Globus pallidus (tissue), 1 donor: ENCODE measurements around the gene CALM1.
"Not testable (repeated sequence)": the region's sequence is repeated elsewhere in the genome, so short reads cannot be mapped to it uniquely, and the experiment has no call there.

Source experiments
- DNase-seq: peaks from one replicate; pipeline ENCODE4 v3.0.0-alpha.2; 2015; ENCODE audit warnings: low spot score

CALM1 gene

DNA sequence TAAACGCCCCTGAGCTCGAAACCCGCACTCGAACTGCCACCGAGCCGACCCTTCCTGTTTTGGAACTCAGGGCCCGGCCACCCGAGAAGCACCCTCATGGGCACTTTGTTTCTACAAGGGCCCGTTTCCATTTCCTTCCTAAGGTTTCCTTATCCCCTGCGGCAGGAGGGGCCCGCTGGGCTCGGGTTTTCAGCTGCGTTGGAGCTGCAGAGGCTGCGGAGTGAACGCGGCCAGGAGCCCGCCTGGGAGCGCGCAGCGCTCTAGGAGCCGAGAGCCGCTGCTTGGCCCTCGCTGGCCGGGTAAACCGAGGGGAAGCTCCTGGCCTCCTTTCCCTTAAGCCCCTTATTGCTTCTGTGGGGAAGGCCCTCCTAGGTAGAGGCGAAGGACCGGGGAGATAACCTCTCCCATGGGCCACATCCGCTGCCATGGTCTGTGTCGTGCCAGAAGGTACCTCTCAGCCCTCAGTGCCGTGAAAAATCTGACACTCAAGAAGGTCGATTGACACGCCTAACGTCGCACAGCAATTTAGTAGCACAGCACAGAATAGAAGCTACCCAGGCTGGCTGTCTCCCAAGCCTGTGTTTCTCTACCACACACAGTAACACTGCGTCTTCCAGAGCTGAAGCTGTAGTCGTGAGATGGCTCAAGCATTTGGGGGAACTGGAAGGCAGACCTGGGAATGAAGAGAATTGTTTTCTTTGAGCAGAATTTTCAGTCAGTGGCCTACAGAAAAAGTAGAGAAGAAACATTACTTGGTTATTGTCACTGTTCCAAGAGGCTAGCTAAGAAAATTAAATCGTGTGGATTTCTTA is 12.9 kb upstream of the CALM1 start:
- DNase-seq, result peak; percentile 74

DNA sequence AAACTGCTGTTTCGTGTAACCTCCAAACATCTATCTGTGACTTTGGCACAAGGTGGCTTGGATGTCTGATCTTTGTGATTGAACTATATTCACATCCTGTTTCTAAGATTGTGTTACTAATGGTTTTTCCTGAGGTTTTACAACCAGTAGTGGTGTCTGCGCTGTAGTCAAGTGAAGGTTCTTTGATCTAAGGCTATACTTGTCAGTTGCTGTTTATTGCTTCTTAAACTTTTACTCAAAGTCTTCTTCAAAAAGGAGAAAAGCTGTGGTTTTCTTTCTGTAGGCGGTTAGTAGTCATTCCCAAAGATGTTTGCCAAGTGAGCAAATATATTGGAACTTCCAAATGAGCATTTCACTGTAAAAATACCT is 12.3 kb upstream of the CALM1 start:
- no peak for DNase-seq

DNA sequence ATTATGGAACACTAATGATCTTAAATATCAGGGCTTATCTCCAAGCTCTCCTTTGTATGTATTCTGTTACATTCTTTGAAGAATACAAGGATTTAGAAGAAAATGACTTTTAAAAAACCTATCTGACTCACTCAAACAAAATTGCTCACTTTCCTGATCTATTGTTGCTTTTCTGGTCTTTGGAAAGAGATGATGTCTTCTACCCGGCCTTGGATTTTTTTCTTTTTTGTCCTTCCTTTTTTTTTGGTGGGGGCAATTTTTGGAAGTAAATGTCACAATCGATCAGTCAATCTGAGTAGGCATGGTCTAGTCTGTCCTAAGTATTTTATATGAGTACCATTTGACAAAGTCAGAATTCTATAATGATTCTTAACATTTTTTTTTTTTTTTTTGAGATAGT is 10.5 kb upstream of the CALM1 start:
- no peak for DNase-seq

DNA sequence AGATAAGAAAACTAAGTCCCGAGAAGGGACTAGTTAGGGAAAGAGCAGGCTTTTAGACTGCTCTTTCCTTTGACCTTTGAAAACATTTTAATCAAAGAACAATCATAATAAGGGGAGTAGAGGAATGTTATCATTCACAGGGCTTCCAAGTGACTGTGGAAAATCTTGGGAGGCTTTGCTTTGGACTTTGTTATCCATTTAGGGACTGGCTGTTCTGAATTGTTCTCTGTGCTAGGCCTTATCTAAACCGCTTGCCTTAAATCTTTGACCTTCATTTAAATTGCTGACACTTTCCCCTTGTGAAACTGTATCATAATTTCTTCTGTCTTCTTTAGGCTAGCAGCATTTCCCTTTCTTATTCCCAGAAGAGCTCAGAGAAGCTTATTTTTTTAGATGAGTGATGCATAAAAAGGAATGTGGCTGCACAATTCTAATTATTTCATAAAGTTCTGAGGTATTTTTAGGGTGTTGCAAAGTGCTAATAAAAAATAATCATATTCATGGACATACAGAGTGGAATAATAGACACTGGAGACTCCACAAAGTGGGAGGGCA is 9.5 kb upstream of the CALM1 start:
- DNase-seq, result no peak

DNA sequence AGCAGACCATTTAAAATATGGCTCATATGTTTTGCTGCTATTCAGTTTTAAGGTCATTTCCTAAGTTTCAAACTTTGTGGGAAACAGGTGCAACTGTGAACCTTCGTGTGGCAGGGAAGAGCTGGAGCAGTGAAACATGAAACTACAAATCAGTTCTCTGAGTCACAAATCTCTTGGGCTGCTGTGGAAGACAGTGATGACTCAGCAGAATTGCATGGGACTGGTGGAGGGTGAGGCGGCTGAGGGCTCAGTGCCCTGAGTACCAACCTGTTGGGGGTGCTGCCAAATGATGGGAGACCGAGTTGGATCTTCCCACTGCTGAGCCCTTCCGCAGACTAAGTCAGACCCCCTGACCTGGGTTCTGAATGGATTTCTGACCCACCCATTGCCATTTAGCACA is 8.4 kb upstream of the CALM1 start:
- DNase-seq, result no peak

DNA sequence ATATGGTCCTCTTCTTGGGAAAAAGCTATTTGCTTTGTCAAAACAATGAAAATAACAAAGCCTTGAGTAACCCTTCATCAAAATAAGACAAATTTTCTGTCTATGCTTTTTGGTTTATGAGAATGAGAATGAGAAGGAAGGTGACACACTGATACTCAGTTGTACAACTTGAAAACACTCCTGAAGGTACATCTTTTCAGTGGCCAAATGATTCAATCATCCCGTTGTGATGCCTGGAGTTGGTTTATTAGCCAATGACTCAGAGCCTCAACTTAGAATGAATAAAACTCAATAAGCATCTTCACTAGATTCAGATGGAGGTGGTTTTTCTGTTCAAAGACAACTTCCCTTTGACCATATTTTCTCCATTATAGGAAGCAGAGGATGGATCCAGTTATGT is 7.8 kb upstream of the CALM1 start:
- DNase-seq, result no peak

DNA sequence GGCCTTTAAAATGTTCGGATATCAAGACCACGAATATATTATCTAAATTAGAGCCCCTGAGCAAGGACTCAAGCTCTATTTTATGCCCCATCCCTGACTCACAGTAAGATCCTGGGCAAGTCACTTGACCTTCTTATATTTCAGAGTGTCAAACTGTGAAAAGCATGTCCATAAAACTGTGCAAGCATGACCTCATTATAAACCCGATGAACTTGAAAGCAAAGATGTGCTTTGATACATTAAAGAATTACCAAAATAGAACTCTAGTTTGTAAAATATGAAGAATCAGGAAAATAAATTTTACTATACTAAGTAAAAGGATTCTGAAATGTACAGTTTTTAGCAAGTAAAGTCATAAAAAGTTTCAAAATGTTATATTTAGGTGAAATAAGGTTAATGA is 2.9 kb upstream of the CALM1 start:
- no peak for DNase-seq

DNA sequence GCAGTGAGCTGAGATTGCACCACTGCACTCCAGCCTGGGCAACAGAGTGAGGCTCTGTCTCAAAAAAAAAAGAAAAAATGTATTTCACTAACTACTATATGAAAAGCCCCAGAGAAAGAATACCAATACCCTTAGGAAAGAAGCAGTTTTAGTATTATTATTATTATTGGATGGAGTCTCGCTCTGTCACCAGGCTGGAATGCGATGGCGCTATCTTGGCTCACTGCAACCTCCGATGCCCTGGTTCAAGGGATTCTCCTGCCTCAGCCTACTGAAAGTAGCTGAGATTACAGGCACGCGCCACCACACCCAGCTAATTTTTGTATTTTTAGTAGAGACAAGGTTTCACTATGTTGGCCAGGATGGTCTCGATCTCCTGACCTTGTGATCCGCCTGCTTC is 2.0 kb upstream of the CALM1 start:
- DNase-seq, result not testable (repeated sequence)

DNA sequence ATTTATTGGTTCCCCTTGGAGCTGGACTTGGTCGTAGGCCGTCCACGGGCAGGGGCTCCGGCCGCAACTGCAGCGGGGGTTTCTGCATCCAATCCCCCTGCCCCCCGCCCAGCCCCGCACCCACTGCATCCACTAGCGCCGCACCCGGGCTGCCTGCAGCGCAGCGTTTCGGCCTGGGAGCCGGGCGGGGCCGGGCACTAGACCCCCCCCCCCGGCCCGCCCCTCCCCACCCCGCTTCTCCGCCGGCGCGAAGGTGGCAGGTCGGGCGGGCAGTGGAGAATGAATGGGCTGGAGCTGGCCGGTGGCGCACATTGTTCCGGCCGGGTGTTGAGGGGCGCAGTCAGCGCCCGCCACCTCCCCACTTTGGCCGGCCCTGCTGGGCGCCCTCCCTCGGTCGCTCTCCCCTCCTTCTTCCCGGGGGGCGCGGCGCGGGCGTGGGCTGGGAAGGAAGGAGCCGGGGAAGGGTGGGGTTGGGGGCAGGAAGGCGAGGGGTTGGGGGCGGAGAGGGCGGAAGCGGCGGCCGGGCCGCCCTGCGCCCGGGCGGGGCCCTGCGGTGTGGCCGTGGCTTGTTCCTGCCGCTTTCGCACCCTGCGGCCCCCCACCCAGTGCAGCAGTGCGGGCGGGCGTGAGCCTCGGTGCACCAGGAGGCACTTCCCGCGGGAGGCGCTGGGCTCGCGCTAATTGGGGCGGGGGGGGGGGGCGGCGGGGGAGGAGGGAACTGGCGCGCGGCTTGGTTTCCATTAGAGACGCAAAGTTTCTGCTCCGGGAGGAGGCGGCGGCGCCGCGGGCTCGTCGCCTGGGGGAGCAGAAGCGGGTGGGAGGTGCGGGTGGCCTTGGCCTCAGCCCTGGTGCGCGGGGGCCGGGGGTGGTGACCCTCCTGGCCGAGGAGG is 841 bp downstream of the CALM1 start:
- DNase-seq, result peak; percentile 62

DNA sequence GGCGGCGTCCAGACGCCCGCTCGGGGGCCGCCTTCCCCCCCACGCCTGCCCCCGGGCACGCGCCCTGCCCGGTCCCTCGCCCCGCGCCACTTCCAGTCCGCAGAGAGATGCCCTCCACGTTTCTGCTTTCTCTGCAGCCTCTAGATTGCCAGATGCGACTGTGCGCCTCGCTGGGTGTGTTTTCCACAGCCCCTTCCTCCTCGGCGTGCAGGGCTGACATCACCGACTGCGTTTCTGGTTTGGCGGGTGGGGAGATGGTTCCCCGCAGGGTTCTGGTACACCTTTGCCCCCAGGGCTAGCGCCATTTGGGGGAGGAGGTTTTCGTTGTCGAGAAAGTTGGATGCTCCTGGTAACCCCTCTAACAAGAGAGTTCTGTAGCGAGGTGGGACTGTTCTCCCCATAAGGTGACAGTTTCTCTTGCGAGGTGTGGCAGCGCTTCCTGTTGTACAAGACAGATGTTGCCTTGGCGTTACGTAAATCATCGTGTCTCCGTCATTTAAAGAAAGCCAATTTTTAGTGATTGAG is 1.5 kb downstream of the CALM1 start:
- peak; percentile 57 for DNase-seq

DNA sequence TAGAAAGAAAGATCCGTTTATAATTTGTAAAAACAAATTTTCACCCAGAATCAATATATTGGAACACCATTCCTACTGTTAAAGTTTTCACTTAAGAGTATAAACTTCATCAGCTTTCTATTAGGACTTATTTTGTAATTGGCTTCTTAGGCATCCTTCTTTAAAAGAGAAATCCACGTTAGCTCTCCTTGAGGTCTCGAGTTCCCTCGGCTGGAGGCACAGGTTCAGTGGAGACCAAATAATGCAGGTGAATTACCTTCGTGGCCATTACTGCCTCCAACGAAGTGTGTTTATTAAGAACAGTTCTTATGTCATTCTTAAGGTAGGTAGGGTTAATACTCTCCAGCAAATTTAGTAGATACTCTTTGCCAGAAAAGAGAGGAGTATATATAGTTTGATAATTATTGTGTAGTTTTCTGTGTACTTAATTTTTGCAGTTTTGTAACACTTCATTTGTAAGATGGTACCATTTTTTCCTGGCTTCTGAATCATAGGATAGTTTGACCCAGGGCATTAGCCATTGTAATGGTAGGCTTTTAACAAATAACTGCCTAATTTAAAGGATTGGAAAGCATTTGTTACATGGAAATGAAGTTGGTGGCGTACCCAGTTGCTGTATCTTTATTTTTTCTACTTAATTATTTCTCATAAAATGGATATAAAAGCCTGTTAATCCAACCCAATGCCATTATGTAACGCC is 2.2 kb downstream of the CALM1 start:
- no peak for DNase-seq

DNA sequence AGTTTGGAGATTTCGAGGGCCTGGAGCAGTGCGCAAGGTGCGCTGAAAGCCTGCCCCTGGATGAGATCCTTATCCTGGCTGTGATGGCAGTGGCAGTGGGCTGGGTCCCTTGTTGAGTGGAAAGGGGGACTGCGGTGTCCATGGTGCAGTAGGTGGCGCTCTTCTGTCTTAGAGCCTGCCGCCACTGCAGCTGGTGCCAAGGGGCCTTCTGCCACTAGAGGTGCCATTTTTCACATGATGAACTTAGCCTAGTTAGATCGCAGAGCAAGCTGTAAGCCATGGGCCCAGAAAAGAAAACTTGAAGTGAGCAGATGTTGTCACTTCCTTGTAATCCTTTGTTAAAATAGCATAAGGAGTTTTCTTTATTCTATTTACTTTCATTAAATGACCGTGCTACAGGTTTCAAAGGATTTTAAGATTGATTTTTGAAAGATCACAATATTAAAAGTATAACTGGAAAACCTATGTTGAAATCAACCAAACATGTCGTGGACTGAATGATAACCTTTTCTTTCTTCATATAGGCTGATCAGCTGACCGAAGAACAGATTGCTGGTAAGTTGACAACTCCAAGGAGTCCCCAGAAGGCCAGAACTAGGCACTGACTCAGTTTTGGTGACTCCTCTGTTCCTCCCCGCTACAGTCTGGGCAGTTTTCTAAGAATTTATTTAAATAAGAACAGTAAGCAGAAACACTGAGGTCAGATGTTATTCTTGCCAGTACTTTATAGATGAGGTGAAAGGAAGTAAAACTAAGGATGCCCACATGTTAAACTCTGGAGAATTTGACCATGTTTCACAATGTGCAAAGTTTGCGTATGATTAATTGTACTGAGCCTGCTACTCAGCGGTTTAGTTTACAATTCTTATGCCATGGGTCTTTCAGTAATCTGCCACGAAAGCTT is 3.0 kb downstream of the CALM1 start:
- peak; percentile 96 for DNase-seq

DNA sequence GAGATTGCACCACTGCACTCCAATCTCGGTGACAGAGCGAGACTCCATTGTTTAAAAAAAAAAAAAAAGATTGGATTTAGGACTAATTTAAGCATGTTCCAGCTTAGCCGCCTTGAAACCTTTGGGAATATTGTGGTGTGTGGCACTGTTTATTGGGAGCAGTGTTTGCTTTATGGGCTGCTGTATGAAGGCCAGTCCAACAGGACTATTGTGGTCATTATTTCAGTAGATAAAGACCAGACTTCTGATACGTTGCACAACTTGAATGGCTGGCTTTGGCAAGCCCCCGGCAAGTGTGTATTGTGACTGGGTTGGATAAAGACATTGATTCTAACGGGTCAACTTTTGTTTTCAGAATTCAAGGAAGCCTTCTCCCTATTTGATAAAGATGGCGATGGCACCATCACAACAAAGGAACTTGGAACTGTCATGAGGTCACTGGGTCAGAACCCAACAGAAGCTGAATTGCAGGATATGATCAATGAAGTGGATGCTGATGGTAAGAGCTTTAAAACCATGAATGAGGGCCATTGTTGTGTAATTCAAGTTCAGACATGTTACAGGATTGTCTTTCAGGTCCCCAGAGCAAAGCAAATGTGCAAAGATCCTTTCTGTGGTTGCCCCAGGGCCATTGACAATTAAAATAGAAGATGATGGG is 4.2 kb downstream of the CALM1 start:
- no peak for DNase-seq

DNA sequence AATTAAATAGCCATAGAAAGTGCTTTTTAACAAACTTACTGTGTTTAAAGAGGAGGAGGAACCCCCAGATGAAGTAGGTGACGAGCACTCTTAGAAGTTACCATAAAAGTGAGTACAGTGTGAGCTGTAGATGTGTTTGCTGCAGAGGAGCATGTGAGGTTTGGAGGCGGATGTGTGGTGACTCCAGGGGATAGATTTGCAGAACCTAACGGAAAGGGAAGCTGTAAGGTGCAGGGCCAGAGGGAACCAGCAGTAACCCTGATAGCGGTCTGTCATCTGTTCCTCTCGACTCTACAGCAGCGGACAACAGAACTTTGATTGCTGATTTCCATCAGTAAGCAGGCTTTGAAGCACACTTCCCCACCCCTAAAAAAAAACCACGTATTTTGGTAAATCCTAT is 5.2 kb downstream of the CALM1 start:
- no peak for DNase-seq

DNA sequence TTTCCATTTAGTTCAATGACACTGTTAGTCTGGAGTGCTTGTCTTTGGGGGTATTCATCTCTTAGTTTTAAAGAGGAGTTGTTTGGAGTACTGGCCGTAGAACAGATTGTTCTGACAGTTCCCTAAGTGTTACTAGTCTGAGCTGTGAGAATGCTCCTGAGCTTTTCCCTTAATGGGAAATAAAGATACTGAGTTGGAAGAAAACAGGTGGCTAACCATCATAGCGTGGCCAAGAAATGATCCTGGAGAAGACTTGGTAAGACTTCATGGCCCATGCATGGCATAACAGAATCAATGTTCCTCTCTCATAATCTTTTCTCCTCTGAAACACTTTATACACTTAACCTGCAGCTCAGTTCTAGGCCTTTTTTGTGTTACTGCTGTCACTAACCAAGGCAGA is 6.2 kb downstream of the CALM1 start:
- no peak for DNase-seq

DNA sequence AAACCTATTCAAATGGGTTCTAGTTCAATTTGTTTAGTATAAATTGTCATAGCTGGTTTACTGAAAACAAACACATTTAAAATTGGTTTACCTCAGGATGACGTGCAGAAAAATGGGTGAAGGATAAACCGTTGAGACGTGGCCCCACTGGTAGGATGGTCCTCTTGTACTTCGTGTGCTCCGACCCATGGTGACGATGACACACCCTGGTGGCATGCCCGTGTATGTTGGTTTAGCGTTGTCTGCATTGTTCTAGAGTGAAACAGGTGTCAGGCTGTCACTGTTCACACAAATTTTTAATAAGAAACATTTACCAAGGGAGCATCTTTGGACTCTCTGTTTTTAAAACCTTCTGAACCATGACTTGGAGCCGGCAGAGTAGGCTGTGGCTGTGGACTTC is 8.3 kb downstream of the CALM1 start:
- no peak for DNase-seq

DNA sequence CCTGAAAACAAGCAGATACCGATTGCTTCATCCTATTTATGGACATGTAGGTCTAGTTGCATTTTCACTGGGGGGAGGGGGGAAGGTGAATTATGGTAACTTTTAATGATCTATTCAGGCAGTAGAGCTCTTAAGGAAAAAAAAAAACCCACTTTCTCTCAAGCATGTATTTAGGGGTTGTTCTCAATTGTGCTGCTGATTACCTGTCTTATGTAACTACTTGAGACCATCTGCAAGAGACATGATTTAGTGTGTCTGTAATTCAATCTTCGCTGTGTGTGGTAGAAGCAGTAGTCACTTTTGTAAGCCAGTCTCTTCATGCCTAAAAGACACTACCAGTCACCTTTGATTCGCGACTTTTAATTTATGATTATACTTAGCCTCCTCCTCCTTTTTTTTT is 8.9 kb downstream of the CALM1 start:
- DNase-seq, result no peak

DNA sequence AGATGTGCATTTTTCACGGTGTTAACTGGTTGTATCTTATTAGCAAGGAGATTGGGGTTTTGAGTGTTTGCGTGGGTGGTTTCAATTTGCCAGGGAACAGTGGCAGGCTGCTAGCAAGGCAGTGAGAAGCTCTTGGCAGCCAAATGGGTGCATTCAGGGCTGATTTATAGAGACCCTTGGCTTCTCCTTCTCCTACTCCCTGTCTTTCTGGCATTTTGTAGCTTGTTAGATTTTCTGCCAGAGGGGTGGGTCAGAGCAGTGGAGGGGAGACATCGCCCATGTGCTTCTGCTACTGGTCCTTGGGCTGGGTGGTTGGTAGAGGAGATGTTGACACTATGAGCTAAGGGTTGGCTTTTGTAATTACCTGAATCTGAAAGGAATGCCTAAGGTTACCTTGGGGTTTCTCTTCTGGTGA is 9.6 kb downstream of the CALM1 start:
- DNase-seq, result no peak

DNA sequence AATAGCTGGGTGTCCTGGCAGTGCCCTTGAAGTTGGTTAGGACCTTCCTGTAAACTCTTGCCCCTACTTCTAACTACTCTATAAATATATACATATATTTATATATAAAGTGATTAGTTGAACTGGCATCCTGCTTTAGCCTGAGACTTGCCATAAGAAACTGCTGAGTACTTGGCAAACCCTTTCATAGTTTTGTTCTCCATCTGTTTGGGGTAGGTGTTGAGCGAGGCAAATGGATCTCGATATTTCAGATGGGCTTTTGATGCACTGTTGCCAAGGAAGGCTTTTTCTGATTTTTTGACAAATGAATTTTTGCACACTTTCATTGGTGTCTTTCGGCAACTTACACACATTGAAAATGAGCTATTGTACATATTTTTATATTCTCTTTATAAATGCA is 10.4 kb downstream of the CALM1 start:
- DNase-seq, result no peak

DNA sequence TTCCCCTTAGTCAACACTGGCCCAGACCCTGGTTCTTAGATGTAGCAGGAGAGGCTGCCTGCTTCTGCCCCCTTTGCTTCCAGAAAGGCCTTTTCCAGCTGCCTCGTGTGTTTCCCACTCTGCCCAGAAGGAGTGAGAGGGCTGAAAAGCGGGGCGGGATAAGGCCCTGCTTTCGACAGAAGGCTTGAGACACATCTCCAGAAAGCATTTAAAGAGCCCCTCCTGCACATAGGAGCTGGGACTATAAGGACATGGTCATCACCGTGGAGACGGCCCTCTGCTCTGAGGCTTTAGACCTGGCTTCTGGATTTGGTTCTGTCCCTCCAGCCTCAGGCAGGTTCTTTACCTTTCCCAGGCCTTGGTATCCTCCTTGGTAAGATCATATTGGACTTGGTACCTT is 11.9 kb downstream of the CALM1 start:
- DNase-seq, result no peak
